ENCODE data around the gene CYP2E1.
"Not testable (repeated sequence)": the region's sequence is repeated elsewhere in the genome, so short reads cannot be mapped to it uniquely, and the experiment has no call there.

The CYP2E1 gene

DNA sequence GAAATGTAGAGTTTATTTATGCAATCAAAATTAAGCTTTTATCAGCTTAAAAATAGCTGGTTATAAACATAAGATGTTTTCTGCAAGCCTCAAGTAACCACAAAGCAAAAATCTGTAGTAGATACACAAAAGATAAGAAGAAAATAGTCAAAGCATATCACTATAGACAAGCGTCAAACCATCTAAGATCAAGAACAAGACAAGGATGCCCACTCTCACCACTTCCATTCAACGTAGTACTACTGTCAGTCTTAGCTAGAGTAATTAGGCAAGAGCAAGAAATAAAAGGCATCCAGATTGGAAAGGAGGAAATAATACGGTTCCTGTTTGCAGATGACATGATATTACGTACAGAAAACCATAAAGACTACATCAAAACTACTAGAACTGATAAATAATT, 17.5 kb upstream of the CYP2E1 start:
- TF ChIP-seq EZH2 (IDR thresholded peaks at IDR 0.05) = no peak
- TF ChIP-seq FOXP2 (optimal IDR thresholded peaks at IDR 0.05; ENCODE audit: control extremely low read depth, extremely low read length, insufficient read depth) = no peak
- no peaks in the 10 kb centered on the region for H3K9me3 ChIP-seq (ENCODE audit: low read depth, low read length)
- no peak overlapping the region for H3K27ac ChIP-seq
- no peaks in the 10 kb centered on the region for H3K36me3 ChIP-seq (ENCODE audit: insufficient read depth, low read length)
- no peak for DNase-seq (ENCODE audit: low read depth, low spot score)
- no peak overlapping the region for H3K9ac ChIP-seq (ENCODE audit: insufficient read length)
- H3K4me3 ChIP-seq = no peak overlapping the region

DNA sequence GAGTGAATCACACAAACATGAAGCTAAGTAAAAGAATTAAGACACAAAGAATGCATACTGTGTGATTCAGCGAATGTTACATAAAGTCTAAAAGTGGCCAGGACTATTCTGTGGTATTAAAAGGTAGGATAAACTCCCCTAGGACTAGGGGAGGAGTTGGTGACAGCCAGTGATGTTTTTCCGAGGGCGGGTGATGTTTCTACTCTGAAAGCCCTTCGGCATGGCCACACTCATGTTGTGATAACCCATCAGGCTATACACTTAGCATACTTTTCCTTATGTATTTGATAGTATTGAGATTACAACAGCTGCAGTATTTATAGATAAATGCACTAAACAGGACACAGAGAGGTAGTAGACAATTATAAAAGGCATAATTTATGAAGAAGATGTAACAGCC, 15.8 kb upstream of the CYP2E1 start:
- DNase-seq (ENCODE audit: low read depth, low spot score) = no peak
- H3K4me3 ChIP-seq = no peak overlapping the region
- TF ChIP-seq EZH2 (IDR thresholded peaks at IDR 0.05) (no peak), POLR2AphosphoS5 (IDR thresholded peaks at IDR 0.05; ENCODE audit: borderline replicate concordance, low read depth, low read length) (no peak), FOXP2 (optimal IDR thresholded peaks at IDR 0.05; ENCODE audit: control extremely low read depth, extremely low read length, insufficient read depth) (no peak)
- H3K27ac ChIP-seq = no peak overlapping the region
- no peak overlapping the region for H3K9ac ChIP-seq (ENCODE audit: insufficient read length)
- H3K36me3 ChIP-seq (ENCODE audit: insufficient read depth, low read length) = no peaks in the 10 kb centered on the region
- no peaks in the 10 kb centered on the region for H3K9me3 ChIP-seq (ENCODE audit: low read depth, low read length)

DNA sequence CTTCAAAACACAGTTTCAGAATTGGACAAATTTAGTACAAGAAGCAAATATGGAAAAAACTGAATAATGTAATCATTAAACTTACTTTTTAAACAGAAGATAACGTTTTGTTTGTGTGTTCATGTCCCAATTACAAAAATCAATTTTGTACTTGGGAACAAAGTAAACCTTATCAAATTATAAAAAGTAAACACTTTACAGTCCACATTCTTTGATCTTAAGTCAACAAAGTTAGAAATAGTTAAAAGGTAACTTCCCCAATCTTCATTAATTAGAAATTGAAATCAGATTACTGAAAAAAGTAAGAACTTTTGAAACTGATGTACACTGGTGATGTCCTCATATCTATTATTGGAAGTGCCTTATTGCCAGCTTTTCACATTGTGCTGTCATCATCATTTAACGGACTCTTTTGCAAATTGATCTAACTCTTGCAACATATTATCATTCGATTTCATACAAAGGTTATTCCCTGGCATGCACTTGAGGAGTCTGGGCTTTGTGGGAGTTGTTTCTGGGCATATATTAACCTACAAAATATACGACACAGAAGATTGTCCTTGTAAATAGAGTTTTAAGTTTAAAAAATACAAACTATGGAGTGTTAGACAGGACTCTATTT, 15.1 kb upstream of the CYP2E1 start:
- Histone ChIP-seq H3K27ac (no peak overlapping the region), H3K4me3 (no peak overlapping the region), H3K9ac (ENCODE audit: insufficient read length) (no peak overlapping the region), H3K9me3 (ENCODE audit: low read depth, low read length) (no peaks in the 10 kb centered on the region), H3K36me3 (ENCODE audit: insufficient read depth, low read length) (no peaks in the 10 kb centered on the region)
- TF ChIP-seq POLR2AphosphoS5 (IDR thresholded peaks at IDR 0.05; ENCODE audit: borderline replicate concordance, low read depth, low read length) = no peak
- DNase-seq (ENCODE audit: low read depth, low spot score) = no peak

DNA sequence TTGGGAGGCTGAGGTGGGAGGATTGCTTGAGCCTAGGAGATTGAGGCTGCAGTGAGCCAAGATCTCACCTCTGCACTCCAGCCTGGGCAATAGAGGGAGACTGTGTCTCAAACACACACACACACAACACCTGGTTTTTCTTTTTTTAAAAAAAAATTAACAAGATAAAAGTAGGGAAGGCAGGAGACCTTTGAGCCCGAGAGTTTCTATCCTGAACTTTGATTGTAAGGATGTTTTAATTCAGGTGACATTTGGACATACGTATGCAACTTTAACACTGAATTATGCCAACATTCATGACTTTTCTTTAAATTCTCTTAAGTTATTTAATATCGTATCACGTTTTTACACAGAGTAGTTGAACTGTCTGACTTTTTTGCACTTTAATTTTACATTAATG, 11.7 kb upstream of the CYP2E1 start:
- no peak overlapping the region for H3K4me3 ChIP-seq
- H3K9me3 ChIP-seq (ENCODE audit: low read depth, low read length) = no peaks in the 10 kb centered on the region
- H3K36me3 ChIP-seq (ENCODE audit: insufficient read depth, low read length) = no peaks in the 10 kb centered on the region
- DNase-seq (ENCODE audit: low read depth, low spot score) = no peak
- TF ChIP-seq POLR2AphosphoS5 (IDR thresholded peaks at IDR 0.05; ENCODE audit: borderline replicate concordance, low read depth, low read length) (no peak), EZH2 (IDR thresholded peaks at IDR 0.05) (no peak), FOXP2 (optimal IDR thresholded peaks at IDR 0.05; ENCODE audit: control extremely low read depth, extremely low read length, insufficient read depth) (no peak)
- H3K27ac ChIP-seq = no peak overlapping the region
- H3K9ac ChIP-seq (ENCODE audit: insufficient read length) = no peak overlapping the region

DNA sequence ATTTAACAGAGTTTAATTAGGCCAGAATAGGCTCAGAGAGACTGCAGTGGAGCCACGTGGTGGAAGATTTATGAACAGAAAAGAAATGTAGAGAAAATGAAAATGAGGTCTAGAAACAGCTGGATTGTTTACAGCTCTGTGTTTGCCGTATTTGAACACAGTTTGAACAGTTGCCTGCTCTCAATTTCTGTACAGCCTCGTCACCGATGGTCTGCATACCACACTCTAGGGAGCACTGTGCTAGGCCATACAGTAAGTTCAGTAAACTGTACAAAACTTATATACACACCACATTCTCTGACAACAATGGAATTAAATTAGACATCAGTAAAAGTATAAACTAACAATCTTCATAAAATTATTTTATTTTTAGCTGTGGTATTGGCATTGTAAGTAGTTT, 11.1 kb upstream of the CYP2E1 start:
- DNase-seq (ENCODE audit: low read depth, low spot score) = no peak
- H3K36me3 ChIP-seq (ENCODE audit: insufficient read depth, low read length) = no peaks in the 10 kb centered on the region
- no peaks in the 10 kb centered on the region for H3K9me3 ChIP-seq (ENCODE audit: low read depth, low read length)
- TF ChIP-seq POLR2AphosphoS5 (IDR thresholded peaks at IDR 0.05; ENCODE audit: borderline replicate concordance, low read depth, low read length) (no peak), EZH2 (IDR thresholded peaks at IDR 0.05) (no peak), FOXP2 (optimal IDR thresholded peaks at IDR 0.05; ENCODE audit: control extremely low read depth, extremely low read length, insufficient read depth) (no peak)
- no peak overlapping the region for H3K9ac ChIP-seq (ENCODE audit: insufficient read length)
- H3K27ac ChIP-seq = no peak overlapping the region
- no peak overlapping the region for H3K4me3 ChIP-seq

DNA sequence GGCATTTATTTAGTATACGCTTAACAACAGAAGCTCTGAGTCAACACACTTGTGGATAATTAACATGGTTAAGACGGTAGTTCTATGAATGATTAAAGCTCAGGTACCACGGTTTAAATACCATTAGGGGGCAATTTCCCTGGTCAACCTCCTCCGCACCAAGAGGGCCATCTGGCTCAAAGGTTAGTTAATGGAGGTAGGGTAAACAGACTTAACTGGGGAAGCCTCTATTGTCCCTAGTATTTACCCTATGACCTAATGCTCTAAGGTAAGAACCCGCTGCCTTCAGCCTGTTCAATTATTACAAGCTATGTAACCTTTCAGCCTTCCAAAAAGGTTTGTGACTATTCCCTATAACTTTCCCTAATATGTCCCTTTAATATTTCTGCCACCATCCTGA, 8.6 kb upstream of the CYP2E1 start:
- not testable (repeated sequence) for H3K4me3 ChIP-seq; H3K9ac ChIP-seq (ENCODE audit: insufficient read length); H3K27ac ChIP-seq; H3K9me3 ChIP-seq (ENCODE audit: low read depth, low read length); DNase-seq (ENCODE audit: low read depth, low spot score); H3K36me3 ChIP-seq (ENCODE audit: insufficient read depth, low read length)

DNA sequence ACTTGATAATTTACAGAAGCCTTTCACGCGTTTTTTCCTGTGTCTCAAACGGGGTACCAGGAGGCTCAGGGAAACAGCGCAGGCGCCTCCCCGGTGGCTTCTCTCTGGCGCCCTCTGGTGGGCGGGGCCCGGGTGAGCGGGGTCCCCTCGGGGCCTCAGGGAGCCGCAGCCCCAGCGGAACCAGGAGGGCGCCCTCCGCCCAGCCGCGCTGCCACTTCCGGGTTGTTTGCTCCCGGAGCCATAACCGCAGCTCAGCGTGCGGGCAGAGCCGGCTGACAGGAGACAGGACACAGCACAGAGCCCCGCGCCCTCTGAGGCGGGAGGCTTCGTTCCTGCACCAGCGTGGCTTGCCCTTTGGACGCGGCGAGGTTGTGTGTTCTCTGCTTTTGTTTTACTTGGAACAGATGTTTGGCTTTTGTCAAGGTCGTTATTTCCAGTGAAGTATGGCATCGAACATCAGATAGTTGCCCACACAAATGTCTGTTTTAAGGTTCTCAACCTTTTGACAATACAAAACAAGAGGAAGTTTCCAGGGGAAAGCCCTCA, 6.9 kb upstream of the CYP2E1 start:
- Histone ChIP-seq H3K36me3 (ENCODE audit: insufficient read depth, low read length) (no peaks in the 10 kb centered on the region), H3K4me3 (peak overlapping the region; percentile 72), H3K27ac (no peak overlapping the region), H3K9ac (ENCODE audit: insufficient read length) (no peak overlapping the region), H3K9me3 (ENCODE audit: low read depth, low read length) (no peaks in the 10 kb centered on the region)
- TF ChIP-seq FOXP2 (optimal IDR thresholded peaks at IDR 0.05; ENCODE audit: control extremely low read depth, extremely low read length, insufficient read depth) = no peak
- TF ChIP-seq POLR2AphosphoS5 (IDR thresholded peaks at IDR 0.05; ENCODE audit: borderline replicate concordance, low read depth, low read length) = peak; percentile 19; the same call in 1 of the 2 replicates
- no peak for TF ChIP-seq EZH2 (IDR thresholded peaks at IDR 0.05)
- DNase-seq (ENCODE audit: low read depth, low spot score) = no peak

DNA sequence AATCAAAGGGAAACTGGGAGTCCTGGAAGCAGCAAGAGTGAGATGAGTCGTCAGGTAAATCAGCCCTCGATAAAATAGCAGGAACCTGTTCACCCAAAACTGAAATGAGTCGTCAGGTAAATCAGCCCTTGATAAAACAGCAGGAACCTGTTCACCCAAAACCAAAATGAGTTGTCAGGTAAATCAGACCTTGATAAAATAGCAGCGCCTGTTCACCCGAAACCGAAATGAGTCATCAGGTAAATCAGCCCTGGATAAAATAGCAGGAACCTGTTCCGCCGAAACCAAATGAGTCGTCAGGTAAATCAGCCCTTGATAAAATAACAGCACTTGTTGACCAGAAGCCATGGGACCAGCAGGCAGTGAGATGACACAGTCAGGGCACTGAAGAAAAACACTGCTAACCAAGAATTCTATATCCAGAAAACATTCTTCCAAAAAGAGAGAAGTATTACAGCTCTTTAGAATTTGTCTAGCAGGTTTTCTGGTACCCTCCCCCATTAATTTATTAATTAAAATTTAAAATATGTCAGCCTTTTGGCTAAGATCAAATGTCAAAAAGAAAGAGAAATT, 3.4 kb upstream of the CYP2E1 start:
- Histone ChIP-seq H3K9ac (ENCODE audit: insufficient read length) (no peak overlapping the region), H3K36me3 (ENCODE audit: insufficient read depth, low read length) (no peaks in the 10 kb centered on the region), H3K27ac (no peak overlapping the region), H3K9me3 (ENCODE audit: low read depth, low read length) (no peaks in the 10 kb centered on the region), H3K4me3 (no peak overlapping the region)
- DNase-seq (ENCODE audit: low read depth, low spot score) = no peak
- TF ChIP-seq FOXP2 (optimal IDR thresholded peaks at IDR 0.05; ENCODE audit: control extremely low read depth, extremely low read length, insufficient read depth) (no peak), POLR2AphosphoS5 (IDR thresholded peaks at IDR 0.05; ENCODE audit: borderline replicate concordance, low read depth, low read length) (no peak), EZH2 (IDR thresholded peaks at IDR 0.05) (no peak)

DNA sequence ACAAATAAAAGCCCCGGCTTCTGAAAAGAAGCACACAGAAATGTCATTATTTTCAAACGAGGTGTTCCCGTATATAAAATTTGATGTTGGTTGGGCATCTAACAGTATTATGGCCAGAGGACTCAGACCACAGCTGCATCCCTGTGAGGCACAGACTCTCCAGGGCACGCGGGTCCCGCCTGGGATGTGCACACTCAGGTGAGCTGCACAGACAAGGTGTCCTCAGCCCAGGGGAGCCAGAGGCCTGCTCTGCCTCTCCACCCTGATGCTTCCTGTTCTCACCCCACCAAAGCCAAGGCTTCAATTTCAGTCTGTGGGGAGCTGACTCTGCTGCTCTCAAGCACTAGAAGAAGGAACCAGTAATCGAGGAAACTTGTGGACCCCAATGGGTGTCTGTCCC, 1.7 kb upstream of the CYP2E1 start:
- TF ChIP-seq FOXP2 (optimal IDR thresholded peaks at IDR 0.05; ENCODE audit: control extremely low read depth, extremely low read length, insufficient read depth) (no peak), EZH2 (IDR thresholded peaks at IDR 0.05) (no peak), POLR2AphosphoS5 (IDR thresholded peaks at IDR 0.05; ENCODE audit: borderline replicate concordance, low read depth, low read length) (no peak)
- no peak overlapping the region for H3K4me3 ChIP-seq
- H3K36me3 ChIP-seq (ENCODE audit: insufficient read depth, low read length) = no peaks in the 10 kb centered on the region
- no peak overlapping the region for H3K9ac ChIP-seq (ENCODE audit: insufficient read length)
- H3K9me3 ChIP-seq (ENCODE audit: low read depth, low read length) = no peaks in the 10 kb centered on the region
- no peak overlapping the region for H3K27ac ChIP-seq
- no peak for DNase-seq (ENCODE audit: low read depth, low spot score)
